Glutamatergic neuron (in vitro differentiated cells): Measurements from ENCODE around the gene HEPN1. TPM values are rescaled to one million over a fixed set of nuclear protein-coding genes. Genes with fewer than 3 reads are reported as not detected.

Experiments
- DNase-seq: peaks from one replicate; pipeline ENCODE4 v3.0.0; 2022
- H3K27ac Mint-ChIP-seq: one replicate; pipeline ENCODE4 v1.8.0; 2020; ENCODE audit warnings: mild to moderate bottlenecking, mixed read lengths, inconsistent platforms; ENCODE audit not compliant: unreplicated experiment
- H3K27me3 Mint-ChIP-seq: one replicate; pipeline ENCODE4 v1.8.0; 2020; ENCODE audit warnings: mild to moderate bottlenecking, moderate library complexity, mixed read lengths, inconsistent platforms; ENCODE audit not compliant: unreplicated experiment
- H3K36me3 Mint-ChIP-seq: one replicate; pipeline ENCODE4 v1.8.0; 2020; ENCODE audit warnings: mild to moderate bottlenecking, mixed read lengths, inconsistent platforms; ENCODE audit not compliant: unreplicated experiment
- H3K4me1 Mint-ChIP-seq: one replicate; pipeline ENCODE4 v1.8.0; 2020; ENCODE audit warnings: mild to moderate bottlenecking, low read depth, mixed read lengths, inconsistent platforms; ENCODE audit not compliant: unreplicated experiment
- H3K4me3 Mint-ChIP-seq: one replicate; pipeline ENCODE4 v1.8.0; 2020; ENCODE audit warnings: mild to moderate bottlenecking, mixed read lengths, inconsistent platforms; ENCODE audit not compliant: unreplicated experiment
- H3K9me3 Mint-ChIP-seq: one replicate; pipeline ENCODE4 v1.8.0; 2020; ENCODE audit warnings: mild to moderate bottlenecking, moderate library complexity, mixed read lengths, inconsistent platforms; ENCODE audit not compliant: unreplicated experiment
- CTCF ChIP-seq: fragments of 200-600 bp; sonication (generic); IDR thresholded peaks from one replicate; pipeline ENCODE4 v1.5.0; 2021; ENCODE audit not compliant: partially characterized antibody, unreplicated experiment
- total RNA-seq: library from RNA; stranded (reverse); fragmentation: NEBNext Ultra II Directional; extraction: Animal tissue kit (Norgen Biotek cat#: 25700); gene quantifications from one replicate; pipeline ENCODE4 v1.2.1, GENCODE V29; 2021; ENCODE audit not compliant: unreplicated experiment

The HEPN1 gene
- total RNA-seq, 1 donor from 2014 or later, result not detected

GRCh38 chr11:124892146-124892545 is 26.9 kb upstream of the HEPN1 start:
- Mint-ChIP-seq H3K36me3 (no peaks in the 10 kb centered on the region), H3K27me3 (peaks cover 7% of the 10 kb centered on the region), H3K4me1 (peaks cover 5% of the 10 kb centered on the region), H3K27ac (no peak overlapping the region), H3K4me3 (no peak overlapping the region), H3K9me3 (no peaks in the 10 kb centered on the region)
- no peak for DNase-seq
- no peak for TF ChIP-seq CTCF

- TF ChIP-seq CTCF, result no peak
- peaks cover 5% of the 10 kb centered on the region for H3K4me1 Mint-ChIP-seq
- peaks cover 9% of the 10 kb centered on the region for H3K27me3 Mint-ChIP-seq
- DNase-seq, result no peak
- H3K36me3 Mint-ChIP-seq, result no peaks in the 10 kb centered on the region
- H3K9me3 Mint-ChIP-seq, result peaks cover under 1% of the 10 kb centered on the region
- no peak overlapping the region for H3K27ac Mint-ChIP-seq
- H3K4me3 Mint-ChIP-seq, result no peak overlapping the region
Measured at GRCh38 chr11:124892750-124893454, 26.1 kb upstream of the HEPN1 start.

- Mint-ChIP-seq H3K4me1 (peaks cover 5% of the 10 kb centered on the region), H3K36me3 (no peaks in the 10 kb centered on the region), H3K27ac (no peak overlapping the region), H3K4me3 (no peak overlapping the region), H3K27me3 (peaks cover 5% of the 10 kb centered on the region), H3K9me3 (peaks cover 3% of the 10 kb centered on the region)
- TF ChIP-seq CTCF, result no peak
- DNase-seq, result no peak
Measured at GRCh38 chr11:124893781-124894401, 25.2 kb upstream of the HEPN1 start.

GRCh38 chr11:124894606-124895430 is 24.2 kb upstream of the HEPN1 start:
- peaks cover 3% of the 10 kb centered on the region for H3K9me3 Mint-ChIP-seq
- H3K36me3 Mint-ChIP-seq, result no peaks in the 10 kb centered on the region

More at GRCh38 chr11:124894606-124895430, 24.2 kb upstream of the HEPN1 start:
- H3K27me3 Mint-ChIP-seq, result peaks cover 3% of the 10 kb centered on the region
- H3K4me1 Mint-ChIP-seq, result peaks cover 5% of the 10 kb centered on the region
- no peak overlapping the region for H3K27ac Mint-ChIP-seq
- no peak for TF ChIP-seq CTCF
- H3K4me3 Mint-ChIP-seq, result no peak overlapping the region
- no peak for DNase-seq
